Measurements from ENCODE around the gene ASAP2.

The ASAP2 gene

GRCh38 chr2:9330612-9331270 lies 124.1 kb downstream of the ASAP2 start:
- DNase-seq: no peak

- DNase-seq: no peak
Observed at GRCh38 chr2:9331704-9332103, 125.1 kb downstream of the ASAP2 start.

- DNase-seq: no peak
Observed at GRCh38 chr2:9332136-9332852, 125.7 kb downstream of the ASAP2 start.

- no peak for DNase-seq
Observed at GRCh38 chr2:9332853-9333245, 126.2 kb downstream of the ASAP2 start.

GRCh38 chr2:9333591-9334171 lies 127.1 kb downstream of the ASAP2 start:
- DNase-seq: peak; percentile 8

- no peak for DNase-seq
Observed at GRCh38 chr2:9334761-9335160, 128.1 kb downstream of the ASAP2 start.

- DNase-seq: no peak
Observed at GRCh38 chr2:9335322-9335832, 128.8 kb downstream of the ASAP2 start.

- DNase-seq: peak; percentile 34
Observed at GRCh38 chr2:9336241-9336575, 129.6 kb downstream of the ASAP2 start.

- peak; percentile 97 for DNase-seq
Observed at GRCh38 chr2:9336576-9337314, 130.1 kb downstream of the ASAP2 start.

- DNase-seq: no peak
Observed at GRCh38 chr2:9337901-9338300, 131.3 kb downstream of the ASAP2 start.

- DNase-seq: no peak
Observed at GRCh38 chr2:9341337-9341887, 134.8 kb downstream of the ASAP2 start.

- DNase-seq: no peak
Observed at GRCh38 chr2:9342659-9343058, 136.0 kb downstream of the ASAP2 start.

- DNase-seq: no peak
Observed at GRCh38 chr2:9343524-9343923, 136.9 kb downstream of the ASAP2 start.

- DNase-seq: no peak
Observed at GRCh38 chr2:9344434-9344833, 137.8 kb downstream of the ASAP2 start.

GRCh38 chr2:9345343-9345742 lies 138.7 kb downstream of the ASAP2 start:
- no peak for DNase-seq

GRCh38 chr2:9345997-9346396 lies 139.4 kb downstream of the ASAP2 start:
- DNase-seq: no peak

- no peak for DNase-seq
Observed at GRCh38 chr2:9346885-9347284, 140.3 kb downstream of the ASAP2 start.

- DNase-seq: no peak
Observed at GRCh38 chr2:9347411-9347881, 140.8 kb downstream of the ASAP2 start.

- no peak for DNase-seq
Observed at GRCh38 chr2:9354318-9354717, 147.7 kb downstream of the ASAP2 start.

- no peak for DNase-seq
Observed at GRCh38 chr2:9355270-9355669, 148.7 kb downstream of the ASAP2 start.

GRCh38 chr2:9355716-9356115 lies 149.1 kb downstream of the ASAP2 start:
- no peak for DNase-seq

GRCh38 chr2:9356261-9356660 lies 149.6 kb downstream of the ASAP2 start:
- no peak for DNase-seq

- no peak for DNase-seq
Observed at GRCh38 chr2:9358846-9359245, 152.2 kb downstream of the ASAP2 start.
